Spleen (tissue), 7 donors: ENCODE results near the gene RALBP1.
A peak's percentile ranks its signal among the peaks of the same experiment; 100 is the strongest.

ENCODE experiments used
- POLR2A ChIP-seq, 3 donors: fragments of 450-650 bp; IDR thresholded peaks; one replicate each; pipeline ENCODE4 v1.5.1; 2017; ENCODE audit warnings: antibody characterized with exemption in 3 of 3, mild to moderate bottlenecking in 1 of 3
- POLR2AphosphoS5 ChIP-seq, 3 donors: sonication (generic); formaldehyde crosslinking; IDR thresholded peaks; one replicate each; pipeline ENCODE4 v1.5.1; 2017; ENCODE audit warnings: antibody characterized with exemption in 3 of 3
- TF ChIP-seq, protein P1 (sequence below), 11 experiments: fragments of 200-600 bp in 7 of 11; fragments of 450-650 bp in 4 of 11; sonication (generic) in 4 of 11; IDR thresholded peaks in 8 of 11; conservative IDR thresholded peaks in 3 of 11; 1 replicate in 7 of 11; 2 replicates in 4 of 11; pipeline versions ENCODE4 v1.4.0 to v1.8.0; 2016 to 2021; ENCODE audit warnings: antibody characterized with exemption in 11 of 11, inconsistent platforms in 4 of 11, mild to moderate bottlenecking in 1 of 11
- donor health status: DM: no; HTN: no; CAD: no; lungs with moderate emphysema.
- donor health status: DM: no; HTN: no; CAD: no.
- donor health status: DM: no; HTN: no; CAD: no.

GRCh38 chr18:9535430-9535991 lies 60.2 kb downstream of the RALBP1 start:
- TF ChIP-seq POLR2A (IDR thresholded peaks at IDR 0.05) (no peak), POLR2AphosphoS5 (IDR thresholded peaks at IDR 0.05) (peak in 1 of 3 donors; percentile 43)
- TF ChIP-seq, protein P1, sequence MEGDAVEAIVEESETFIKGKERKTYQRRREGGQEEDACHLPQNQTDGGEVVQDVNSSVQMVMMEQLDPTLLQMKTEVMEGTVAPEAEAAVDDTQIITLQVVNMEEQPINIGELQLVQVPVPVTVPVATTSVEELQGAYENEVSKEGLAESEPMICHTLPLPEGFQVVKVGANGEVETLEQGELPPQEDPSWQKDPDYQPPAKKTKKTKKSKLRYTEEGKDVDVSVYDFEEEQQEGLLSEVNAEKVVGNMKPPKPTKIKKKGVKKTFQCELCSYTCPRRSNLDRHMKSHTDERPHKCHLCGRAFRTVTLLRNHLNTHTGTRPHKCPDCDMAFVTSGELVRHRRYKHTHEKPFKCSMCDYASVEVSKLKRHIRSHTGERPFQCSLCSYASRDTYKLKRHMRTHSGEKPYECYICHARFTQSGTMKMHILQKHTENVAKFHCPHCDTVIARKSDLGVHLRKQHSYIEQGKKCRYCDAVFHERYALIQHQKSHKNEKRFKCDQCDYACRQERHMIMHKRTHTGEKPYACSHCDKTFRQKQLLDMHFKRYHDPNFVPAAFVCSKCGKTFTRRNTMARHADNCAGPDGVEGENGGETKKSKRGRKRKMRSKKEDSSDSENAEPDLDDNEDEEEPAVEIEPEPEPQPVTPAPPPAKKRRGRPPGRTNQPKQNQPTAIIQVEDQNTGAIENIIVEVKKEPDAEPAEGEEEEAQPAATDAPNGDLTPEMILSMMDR (IDR thresholded peaks at IDR 0.05 in 8 of 11, conservative IDR thresholded peaks at IDR 0.05 in 3 of 11), result no peak
